ENCODE data around the gene RTN4.

RTN4 gene

GRCh38 chr2:55010149-55010591, 40.1 kb downstream of the RTN4 start:
- TF ChIP-seq USF1 (IDR thresholded peaks at IDR 0.05) (peak; percentile 80), TAF1 (IDR thresholded peaks at IDR 0.05; ENCODE audit: low read depth) (no peak)

- TF ChIP-seq TCF12 (IDR thresholded peaks at IDR 0.05; ENCODE audit: low read depth), result no peak
- TF ChIP-seq FOXM1 (IDR thresholded peaks at IDR 0.05; ENCODE audit: borderline replicate concordance, low read depth), result no peak
- TF ChIP-seq EGR1 (IDR thresholded peaks at IDR 0.05), result no peak
- TF ChIP-seq CREB1 (IDR thresholded peaks at IDR 0.05; ENCODE audit: low read depth), result no peak
- no peak for TF ChIP-seq EP300 (IDR thresholded peaks at IDR 0.05; ENCODE audit: borderline replicate concordance)
- TF ChIP-seq REST (IDR thresholded peaks at IDR 0.05; ENCODE audit: low read depth), result no peak
- TF ChIP-seq CEBPB (IDR thresholded peaks at IDR 0.05), result no peak
- no peak for TF ChIP-seq USF1 (IDR thresholded peaks at IDR 0.05)
- no peak for TF ChIP-seq TEAD4 (IDR thresholded peaks at IDR 0.05)
- TF ChIP-seq ZBTB7A (IDR thresholded peaks at IDR 0.05; ENCODE audit: low read depth), result no peak
- TF ChIP-seq TAF1 (IDR thresholded peaks at IDR 0.05; ENCODE audit: low read depth), result no peak
- TF ChIP-seq MAX (IDR thresholded peaks at IDR 0.05), result no peak
- no peak for TF ChIP-seq YY1 (IDR thresholded peaks at IDR 0.05; ENCODE audit: low read depth)
- TF ChIP-seq RAD21 (IDR thresholded peaks at IDR 0.05; ENCODE audit: low read depth), result no peak
- no peak for TF ChIP-seq NFIC (IDR thresholded peaks at IDR 0.05)
Observed at GRCh38 chr2:55009277-55010060, 40.8 kb downstream of the RTN4 start.

- TF ChIP-seq TAF1 (IDR thresholded peaks at IDR 0.05; ENCODE audit: low read depth) (no peak), TCF12 (IDR thresholded peaks at IDR 0.05; ENCODE audit: low read depth) (no peak), CEBPB (IDR thresholded peaks at IDR 0.05) (no peak), FOXM1 (IDR thresholded peaks at IDR 0.05; ENCODE audit: borderline replicate concordance, low read depth) (no peak), MAX (IDR thresholded peaks at IDR 0.05) (no peak), CREB1 (IDR thresholded peaks at IDR 0.05; ENCODE audit: low read depth) (no peak), EP300 (IDR thresholded peaks at IDR 0.05; ENCODE audit: borderline replicate concordance) (no peak), EGR1 (IDR thresholded peaks at IDR 0.05) (no peak), REST (IDR thresholded peaks at IDR 0.05; ENCODE audit: low read depth) (no peak), TEAD4 (IDR thresholded peaks at IDR 0.05) (no peak), YY1 (IDR thresholded peaks at IDR 0.05; ENCODE audit: low read depth) (no peak)
Observed at GRCh38 chr2:55006306-55006705, 43.9 kb downstream of the RTN4 start.

- TF ChIP-seq CEBPB (IDR thresholded peaks at IDR 0.05) (no peak), TEAD4 (IDR thresholded peaks at IDR 0.05) (no peak), MAX (IDR thresholded peaks at IDR 0.05) (no peak), REST (IDR thresholded peaks at IDR 0.05; ENCODE audit: low read depth) (no peak), TCF12 (IDR thresholded peaks at IDR 0.05; ENCODE audit: low read depth) (no peak), EP300 (IDR thresholded peaks at IDR 0.05; ENCODE audit: borderline replicate concordance) (no peak), CREB1 (IDR thresholded peaks at IDR 0.05; ENCODE audit: low read depth) (no peak), YY1 (IDR thresholded peaks at IDR 0.05; ENCODE audit: low read depth) (no peak), FOXM1 (IDR thresholded peaks at IDR 0.05; ENCODE audit: borderline replicate concordance, low read depth) (no peak), USF1 (IDR thresholded peaks at IDR 0.05) (no peak), TAF1 (IDR thresholded peaks at IDR 0.05; ENCODE audit: low read depth) (no peak), EGR1 (IDR thresholded peaks at IDR 0.05) (no peak), NFIC (IDR thresholded peaks at IDR 0.05) (no peak)
Observed at GRCh38 chr2:55003706-55004639, 46.3 kb downstream of the RTN4 start.
